Stimulated activated CD4-positive, alpha-beta T cell treated with anti-CD3 and anti-CD28 coated beads, TNF-alpha, amount 100 ng/mL, for 4 hours (primary cell): ENCODE results near the gene SPPL2B.

Experiments
- DNase-seq, 3 experiments: peaks; one replicate each; pipeline ENCODE4 v3.0.0-alpha.2; 2020; ENCODE audit warnings: low read depth in 3 of 3

The SPPL2B gene

GRCh38 chr19:2323707-2324106 lies 4.8 kb upstream of the SPPL2B start:
- DNase-seq = no peak

DNA sequence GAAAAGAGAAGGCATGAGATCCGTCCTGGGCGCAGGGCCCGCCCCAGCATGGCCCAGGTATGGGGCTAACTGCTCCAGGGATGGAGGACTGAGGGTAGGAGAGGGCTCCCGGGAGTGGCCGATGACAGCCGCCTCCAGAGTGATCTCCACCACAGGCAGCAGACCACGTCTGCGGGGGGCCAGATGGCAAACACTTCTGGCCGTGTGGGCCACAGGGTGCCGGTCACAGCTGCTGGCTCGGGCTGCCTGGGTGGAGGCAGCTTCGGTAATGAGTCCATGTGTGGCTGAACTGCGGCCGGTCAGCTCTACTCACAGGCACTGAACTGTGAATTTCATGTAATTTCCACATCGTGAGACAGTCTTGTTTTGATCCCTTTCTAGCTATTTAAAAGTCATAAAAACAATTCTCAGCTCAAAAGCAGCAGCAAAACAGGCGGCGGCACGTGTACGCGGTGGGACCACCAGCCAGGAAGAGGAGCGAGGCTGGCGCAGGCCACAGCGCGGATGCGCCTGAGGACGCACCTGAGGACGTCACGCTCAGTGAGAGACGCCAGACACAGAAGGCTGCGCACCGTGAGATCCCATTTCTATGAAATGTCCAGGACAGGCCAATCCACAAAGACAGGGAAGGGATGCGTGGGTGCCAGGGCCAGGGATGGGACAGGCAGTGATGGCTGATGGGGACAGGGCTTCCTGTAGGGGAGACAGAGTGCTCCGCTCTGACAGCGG lies 4.1 kb upstream of the SPPL2B start:
- no peak for DNase-seq

DNA sequence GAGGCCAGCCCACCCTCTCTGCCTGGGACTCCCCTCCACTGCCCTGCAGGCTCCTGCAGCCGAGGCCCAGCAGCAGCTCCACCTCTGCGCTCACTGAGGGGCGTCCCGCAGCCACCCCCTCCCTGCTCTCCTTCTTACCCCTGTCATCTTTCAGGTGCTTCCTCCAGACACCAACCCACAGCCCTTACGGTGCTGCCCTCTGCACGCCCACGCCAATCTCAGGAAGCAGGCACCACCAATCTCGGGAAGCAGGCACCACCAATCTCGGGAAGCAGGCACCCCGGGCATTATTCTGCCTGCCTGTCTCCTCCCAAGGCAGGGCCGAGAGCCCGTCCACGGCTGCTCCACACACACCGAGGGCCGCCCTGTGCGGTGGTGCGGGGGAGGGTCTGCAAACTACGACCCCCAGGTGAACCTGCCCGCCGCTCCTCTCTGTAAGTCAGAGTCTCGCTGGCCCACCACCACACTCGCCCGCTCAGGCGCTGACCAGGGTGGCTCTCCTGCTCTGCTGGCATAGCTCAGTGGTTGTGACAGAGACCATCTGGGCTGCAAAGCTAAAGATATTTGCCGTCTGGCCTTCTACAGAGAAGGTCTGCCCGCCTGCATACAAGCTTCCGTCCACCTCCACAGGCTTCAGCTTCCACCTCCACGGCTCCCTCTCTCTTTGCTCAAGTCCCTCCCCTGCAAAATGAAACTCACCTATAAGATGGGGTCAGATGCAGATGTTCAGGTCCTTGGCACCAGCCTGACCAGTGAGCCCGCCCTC lies 3.0 kb upstream of the SPPL2B start:
- no peak for DNase-seq

DNA sequence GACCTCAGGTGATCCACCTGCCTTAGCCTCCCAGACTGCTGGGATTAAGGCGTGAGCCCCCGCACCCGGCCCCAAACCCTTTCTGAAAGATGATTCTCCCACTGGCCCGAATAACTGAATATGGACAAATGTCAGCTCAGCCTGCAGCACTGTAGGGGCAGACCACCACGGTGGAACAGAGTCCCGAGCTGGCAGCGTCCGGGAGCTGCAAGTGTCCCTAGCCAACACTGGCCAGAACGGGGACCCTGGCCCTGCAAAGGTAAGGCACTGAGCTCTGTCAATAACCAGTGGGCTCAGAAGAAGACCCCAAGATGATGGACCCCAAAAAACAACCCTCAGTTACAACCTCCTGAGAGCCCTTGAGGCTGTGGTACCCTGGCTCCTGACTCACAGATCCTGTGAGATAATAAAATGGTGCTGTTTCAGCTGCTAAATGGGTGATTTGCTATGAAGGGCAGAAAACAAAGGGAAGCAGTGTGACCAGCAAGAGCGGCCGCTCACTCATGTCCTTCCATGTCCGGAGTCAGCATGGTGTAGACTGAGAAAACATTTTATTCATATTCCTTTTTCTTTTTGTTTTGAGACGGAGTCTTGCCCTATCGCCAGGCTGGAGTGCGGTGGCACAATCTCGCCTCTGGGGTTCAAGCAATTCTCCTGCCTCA lies 1.7 kb upstream of the SPPL2B start:
- DNase-seq = no peak

DNA sequence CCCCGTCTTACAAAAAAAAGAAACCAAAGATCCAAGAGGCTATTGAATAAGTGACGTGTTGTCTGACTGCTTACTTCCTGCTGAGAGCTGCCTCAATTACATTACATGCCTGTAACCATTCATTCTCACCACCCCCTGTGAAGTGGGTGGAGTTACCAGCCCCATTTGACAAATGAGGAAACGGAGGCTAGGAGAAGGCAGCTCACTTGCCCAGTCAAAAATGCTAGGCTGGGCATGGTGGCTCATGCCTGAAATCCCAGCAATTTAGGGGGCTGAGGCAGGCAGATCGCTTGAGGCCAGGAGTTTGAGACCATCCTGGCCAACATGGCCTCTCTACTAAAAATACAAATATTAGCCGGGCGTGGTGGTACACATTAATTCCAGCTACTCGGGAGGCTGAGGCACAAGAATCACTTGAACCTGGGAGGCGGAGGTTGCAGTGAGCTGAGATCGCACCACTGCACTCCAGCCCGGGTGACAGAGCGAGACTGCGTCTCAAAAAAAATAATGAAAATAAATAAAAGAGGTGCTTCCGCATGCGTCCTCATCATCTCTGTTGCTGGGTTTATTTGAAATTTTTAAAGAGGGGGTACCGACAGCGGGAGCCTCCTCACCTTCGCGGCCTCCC lies 597 bp upstream of the SPPL2B start:
- DNase-seq = peak; percentile 26 to 43 (median 35)

- DNase-seq = no peak
These were observed 630 bp downstream of the SPPL2B start for GRCh38 chr19:2329149-2329478.

DNA sequence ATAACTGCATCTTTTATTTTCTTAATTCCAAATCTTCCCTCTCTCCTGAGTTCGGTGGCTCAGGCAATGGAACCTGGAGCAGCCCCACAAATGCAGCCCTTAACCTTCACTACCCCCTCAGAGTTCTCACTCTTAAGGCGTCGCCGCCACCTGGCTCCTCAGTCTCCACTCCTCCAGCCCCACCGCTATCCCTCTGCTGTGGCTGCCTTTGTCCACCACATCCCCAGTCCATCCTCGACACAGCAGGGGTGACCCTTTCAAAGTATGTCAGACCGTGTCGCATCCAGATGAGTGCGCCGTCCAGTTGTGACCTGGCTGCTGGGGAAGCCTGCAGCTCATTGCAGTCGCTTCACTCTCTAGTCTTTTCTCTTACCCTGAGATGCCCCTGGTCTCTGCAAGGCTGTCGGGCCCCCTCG lies 1.0 kb downstream of the SPPL2B start:
- DNase-seq = no peak

DNA sequence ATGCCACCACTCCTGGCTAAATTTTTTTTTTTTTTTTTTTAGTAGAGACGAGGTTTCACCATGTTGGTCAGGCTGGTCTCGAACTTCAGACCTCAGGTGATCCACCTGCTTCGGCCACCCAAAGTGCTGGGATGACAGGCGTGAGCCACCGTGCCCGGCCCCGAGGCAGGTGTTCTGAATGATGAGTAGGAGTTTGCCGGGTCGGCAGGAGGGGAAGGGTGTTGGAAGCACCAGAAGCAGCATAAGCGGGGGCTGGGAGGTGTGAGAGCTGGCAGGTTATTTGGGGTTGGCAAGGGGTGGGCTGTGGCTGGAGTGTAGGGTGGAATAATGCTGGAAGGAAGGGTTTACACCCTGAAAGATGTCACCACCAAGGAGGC lies 1.8 kb downstream of the SPPL2B start:
- no peak for DNase-seq

- no peak for DNase-seq
These were observed 2.3 kb downstream of the SPPL2B start for GRCh38 chr19:2330632-2331284.

DNA sequence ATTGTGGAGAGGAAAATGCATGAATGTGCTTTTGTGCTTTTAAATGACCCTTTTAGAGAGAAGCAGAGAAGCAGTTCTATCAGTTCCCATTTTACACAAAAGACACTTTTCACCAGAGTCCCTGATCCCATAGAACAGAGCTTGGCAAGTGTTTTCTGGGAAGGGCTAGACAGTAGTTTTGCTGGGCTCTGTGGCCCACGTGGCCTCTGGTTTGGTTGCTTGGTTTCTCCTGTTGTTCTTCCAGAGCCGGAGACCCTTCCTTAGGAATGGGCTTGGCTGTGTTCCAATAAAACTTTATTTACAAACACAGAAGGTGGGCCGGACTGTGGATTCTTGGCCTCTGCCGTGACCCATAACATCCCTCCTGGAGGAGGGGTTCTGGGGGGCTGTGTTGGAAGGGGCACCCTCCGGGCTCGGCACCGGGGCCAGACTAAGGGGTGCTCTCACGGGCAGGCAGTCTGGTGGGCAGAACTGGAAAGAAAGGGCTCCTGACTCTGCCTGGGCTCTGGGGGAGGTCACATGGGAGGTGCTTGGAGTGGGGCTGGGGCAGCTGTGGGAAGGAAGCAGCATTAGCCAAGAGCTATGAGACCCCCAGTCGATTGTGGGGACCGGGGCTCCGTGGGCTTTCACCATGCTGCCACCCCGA lies 3.2 kb downstream of the SPPL2B start:
- DNase-seq = no peak

DNA sequence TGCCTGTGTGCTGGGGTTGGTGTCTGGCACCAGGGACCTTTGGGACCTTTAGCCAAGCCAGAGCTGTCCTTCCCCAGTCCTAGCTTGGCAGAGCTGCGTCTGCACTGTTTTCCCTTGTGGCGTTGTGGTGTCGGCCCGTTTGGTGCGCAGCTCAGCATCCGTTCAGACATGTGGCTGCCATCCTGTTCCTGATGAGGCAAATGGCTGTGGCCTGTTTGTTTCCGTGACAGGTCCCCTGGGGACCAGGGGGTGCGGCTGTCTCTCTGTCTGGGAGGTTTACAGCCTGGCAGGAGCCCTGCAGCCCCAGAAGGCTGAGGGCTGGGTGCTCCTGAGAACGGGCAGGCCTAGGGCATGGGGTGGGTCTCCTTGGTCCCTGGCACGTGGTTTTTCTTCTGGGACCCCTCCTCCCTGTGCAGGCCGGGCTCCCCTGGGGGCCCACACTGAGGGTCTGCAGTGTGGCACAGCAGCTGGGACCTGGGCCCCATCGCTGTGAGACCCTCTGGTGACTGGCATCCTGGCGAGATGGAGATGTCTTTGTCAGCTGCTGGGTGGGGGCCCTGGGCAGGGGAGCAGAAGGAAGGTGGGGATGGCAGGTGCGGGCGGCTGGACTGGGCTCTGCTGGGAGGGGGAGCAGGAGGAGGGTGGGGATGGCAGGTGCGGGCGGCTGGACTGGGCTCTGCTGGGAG lies 4.0 kb downstream of the SPPL2B start:
- DNase-seq = no peak

- no peak for DNase-seq
These were observed 4.7 kb downstream of the SPPL2B start for GRCh38 chr19:2333027-2333806.

DNA sequence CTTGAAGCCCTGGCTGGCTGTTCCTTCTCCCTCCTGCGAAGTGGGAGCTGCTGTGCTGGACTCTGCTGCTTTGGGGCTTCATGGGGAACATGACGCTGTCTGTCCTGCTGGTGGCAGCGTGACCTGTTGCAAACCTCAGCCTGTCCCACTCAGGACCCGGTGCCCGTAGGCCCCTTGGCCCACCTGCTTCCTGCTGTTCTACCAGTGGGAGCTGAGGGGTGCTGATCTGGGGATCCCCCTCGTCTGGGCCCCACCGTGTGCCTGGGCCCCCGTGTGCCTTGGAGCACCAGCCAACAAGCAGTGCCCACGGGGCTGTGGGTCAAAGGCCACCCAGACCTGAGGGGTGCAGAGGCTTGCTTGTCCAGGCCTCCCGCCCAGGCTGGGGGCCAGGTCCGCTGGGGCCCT lies 5.3 kb downstream of the SPPL2B start:
- DNase-seq = no peak

DNA sequence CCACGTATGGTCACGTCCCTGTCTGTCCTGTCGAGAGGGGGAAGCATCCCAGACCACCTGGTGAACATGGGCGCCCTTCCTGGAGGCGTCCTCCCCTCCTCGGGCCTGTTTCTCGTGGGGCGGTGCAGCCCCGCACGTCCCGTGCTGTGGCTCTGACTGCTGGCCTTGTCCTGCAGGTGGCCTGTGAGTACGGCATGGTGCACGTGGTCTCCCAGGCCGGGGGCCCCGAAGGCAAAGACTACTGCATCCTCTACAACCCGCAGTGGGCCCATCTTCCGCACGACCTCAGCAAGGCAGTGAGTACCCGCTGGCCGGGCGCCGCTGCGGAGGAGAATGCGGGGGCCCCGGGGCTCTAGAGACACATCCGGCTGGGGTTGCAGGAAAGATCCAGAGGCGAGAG lies 5.9 kb downstream of the SPPL2B start:
- no peak for DNase-seq

DNA sequence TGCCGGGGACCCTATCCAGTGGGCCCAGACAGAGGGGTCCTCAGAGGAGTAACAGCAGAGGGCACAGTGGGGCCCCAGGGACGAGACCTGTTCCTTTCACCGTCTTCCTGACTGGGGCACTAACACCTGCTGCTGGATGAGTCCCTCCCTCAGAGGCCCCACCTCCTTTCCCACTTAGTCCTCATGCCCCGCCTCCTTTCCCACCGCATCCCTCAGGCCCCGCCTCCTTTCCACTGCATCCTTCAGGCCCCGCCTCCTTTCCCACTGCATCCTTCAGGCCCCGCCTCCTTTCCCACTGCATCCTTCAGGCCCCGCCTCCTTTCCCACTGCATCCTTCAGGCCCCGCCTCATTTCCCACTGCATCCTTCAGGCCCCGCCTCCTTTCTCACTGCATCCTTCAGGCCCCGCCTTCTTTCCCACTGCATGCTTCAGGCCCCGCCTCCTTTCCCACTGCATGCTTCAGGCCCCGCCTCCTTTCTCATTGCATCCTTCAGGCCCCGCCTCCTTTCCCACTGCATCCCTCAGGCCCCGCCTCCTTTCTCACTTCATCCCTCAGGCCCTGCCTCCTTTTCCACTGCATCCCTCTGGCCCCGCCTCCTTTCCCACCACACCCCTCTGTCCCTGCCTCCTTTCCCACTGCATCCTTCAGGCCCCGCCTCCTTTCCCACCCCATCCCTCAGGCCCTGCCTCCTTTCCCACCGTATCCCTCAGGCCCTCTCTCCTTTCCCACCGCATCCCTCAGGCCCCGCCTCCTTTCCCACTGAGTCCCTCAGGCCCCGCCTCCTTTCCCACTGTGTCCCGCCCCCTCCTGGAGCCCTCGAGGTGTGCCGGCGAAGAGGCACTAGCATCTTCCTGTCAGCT lies 6.7 kb downstream of the SPPL2B start:
- DNase-seq = no peak

DNA sequence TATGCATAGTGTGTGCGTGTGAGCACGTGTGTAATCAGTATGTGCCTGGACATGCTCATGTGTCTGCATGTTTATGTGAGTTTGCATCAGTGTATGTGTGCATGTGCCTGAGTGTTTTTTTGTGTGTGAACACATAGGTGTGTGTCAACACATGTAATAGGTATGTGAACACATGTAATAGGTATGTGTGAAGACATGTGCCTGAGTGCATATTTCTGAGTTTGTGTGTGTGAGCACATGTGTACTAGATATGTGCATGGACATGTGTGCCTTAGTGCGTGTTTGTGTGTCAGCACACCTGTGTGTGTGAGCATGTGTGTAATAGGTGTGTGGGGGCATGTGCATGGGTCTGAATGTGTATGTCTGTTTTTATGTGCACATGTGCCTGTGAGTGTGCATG lies 7.4 kb downstream of the SPPL2B start:
- DNase-seq = no peak

DNA sequence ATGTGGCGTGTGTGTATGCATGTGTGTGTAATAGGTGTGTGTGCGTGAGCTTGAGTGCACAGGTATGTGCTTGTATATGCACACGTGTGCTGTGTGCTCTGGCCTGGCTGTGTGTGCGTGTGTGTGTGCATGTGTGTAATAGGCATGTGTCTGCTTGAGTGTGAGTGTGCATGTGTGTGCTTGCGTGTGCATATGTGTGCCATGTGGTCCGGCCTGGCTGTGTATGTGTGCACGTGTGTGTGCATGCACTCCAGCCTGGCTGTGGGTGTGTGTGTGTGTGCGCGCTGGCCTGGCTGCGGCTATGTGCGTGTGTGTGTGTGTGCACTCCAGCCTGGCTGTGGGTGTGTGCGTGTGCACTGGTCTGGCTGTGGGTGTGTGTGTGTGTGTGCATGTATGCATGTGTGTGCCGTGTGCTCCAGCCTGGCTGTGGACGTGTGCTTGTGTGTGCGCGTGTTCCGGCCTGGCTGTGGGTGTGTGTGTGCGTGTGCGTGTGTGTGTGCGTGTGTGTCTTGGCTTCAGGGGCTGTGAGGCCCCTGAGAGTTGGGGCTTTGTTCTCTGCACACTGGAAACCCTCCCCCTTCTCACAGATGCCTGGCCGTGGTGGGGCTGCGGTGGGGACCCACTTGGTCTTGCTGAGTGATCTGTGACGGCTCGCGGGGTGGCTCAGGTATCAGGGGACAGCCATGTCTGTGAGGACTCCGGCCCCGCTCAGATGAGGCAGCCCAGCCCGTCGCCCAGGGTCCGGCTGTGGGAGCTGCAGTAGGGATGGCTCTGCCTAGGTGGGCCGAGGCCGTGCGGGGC lies 8.2 kb downstream of the SPPL2B start:
- DNase-seq = no peak

- no peak for DNase-seq
These were observed 8.8 kb downstream of the SPPL2B start for GRCh38 chr19:2337329-2337707.
